Measurements from ENCODE around the gene CCDC102A. TPM values are rescaled to one million over a fixed set of nuclear protein-coding genes. Genes with fewer than 3 reads are reported as not detected.
"Not testable (repeated sequence)": the region's sequence is repeated elsewhere in the genome, so short reads cannot be mapped to it uniquely, and the experiment has no call there.

CCDC102A gene
- total RNA-seq: 10.5 TPM
- long read RNA-seq, transcript CCDC102A-201 (9 exons, 2,463 nt): major isoform, 107 of 145 reads
- long read RNA-seq, partial matches to known transcripts: 33 of 145 reads
- long read RNA-seq, other reads (novel, unspliced or antisense): 4 of 145 reads

DNA sequence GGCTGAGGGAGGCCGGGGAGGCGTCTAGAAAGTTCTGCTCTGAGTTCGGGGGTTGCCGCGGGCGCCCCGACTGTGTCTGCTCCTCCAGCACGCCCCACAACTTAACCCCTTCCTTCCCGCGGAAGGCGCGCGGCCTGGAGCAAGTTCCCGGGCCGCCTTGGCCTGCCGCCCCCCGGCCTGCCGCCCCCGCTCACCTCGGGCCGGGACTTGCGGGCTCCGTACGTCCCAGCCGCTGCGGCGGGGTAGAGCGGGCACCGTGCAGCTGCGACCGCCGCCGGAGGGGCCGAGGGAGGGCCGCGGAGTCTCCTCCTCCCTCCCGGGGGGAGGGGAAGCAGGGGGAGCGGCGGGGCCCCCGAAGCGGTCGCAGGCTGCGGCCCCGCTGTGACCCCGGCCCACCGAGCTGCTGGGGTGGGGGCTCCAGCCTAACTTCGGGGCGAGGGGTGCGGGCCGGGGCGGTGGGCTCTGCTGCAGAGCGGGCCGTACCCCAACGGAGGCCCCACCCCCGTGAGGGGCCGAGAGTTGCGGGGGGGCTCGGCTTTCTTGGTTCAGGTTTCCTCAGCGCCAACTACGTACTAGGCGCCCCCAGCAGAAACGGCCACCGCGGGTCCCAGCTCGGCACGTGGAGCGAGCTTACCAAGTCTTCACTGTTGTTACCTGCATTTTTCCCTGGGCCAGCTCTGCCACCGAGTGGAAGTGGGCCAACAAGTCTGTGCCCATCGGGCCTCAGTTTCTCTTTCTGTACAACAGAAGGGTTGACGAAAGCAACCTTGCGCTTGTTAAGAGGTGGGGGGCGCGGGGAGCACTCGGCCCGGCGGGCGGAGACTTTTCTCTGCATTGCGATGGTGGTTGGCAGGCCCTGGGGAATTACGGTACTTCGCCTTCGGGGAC, at the start of gene CCDC102A:
TSS of gene CCDC102A (minus strand) at position 266 of the 888 bp plus-strand sequence. CDS start 7,394 bp downstream, outside the sequence.
- intact Hi-C loops (cut with DNase I): no loop called here
- DNase-seq (no peak), ATAC-seq (ENCODE audit: poor library complexity) (peak; percentile 76)

DNA sequence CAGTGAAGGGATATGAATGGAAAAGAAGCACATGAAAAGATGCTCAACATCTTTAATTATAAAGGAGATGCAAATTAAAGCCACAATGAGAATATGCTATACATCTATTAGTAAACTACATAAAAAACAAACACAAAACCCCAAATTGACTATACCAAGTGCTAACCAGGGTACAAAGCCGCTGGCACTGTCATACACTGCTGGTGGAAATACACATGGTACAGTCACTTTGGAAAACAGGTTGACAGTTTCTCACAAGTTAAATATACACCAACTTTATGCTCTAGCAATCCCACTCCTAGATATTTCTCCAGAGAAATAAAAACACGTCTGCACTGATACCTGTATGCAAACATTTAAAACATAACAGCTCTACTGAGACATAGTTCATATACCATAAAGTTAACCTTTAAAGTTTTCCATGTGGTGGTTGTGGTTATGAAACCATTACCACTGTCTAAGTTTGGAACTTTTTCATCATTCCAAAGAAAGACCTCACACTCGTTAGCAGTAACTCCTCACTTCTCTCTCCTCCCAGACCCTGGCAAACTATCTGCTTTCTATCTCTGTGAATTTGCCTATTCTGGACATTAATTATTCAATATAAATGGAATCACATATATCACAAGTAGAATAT, 48.8 kb upstream of the CCDC102A start:
- intact Hi-C loops (cut with DNase I): no loop called here
- ATAC-seq (ENCODE audit: poor library complexity) (no peak), DNase-seq (no peak)

DNA sequence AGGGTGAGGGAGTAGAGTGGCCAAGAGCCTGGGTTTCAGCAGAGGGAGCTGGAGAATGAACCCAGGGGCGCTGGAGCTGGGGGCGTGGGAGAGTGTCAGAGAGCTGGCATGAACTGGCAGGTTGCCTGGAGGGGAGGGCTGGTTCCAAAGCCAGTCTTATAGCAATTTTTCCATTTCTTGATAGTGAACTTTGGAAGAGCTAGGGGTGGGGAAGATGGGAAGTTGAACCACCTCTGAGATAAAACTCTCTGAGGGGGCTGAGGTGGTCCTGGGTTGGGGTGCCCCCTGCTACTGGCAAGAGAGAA, 42.9 kb upstream of the CCDC102A start:
- no peak for ATAC-seq (ENCODE audit: poor library complexity)
- intact Hi-C loops (cut with DNase I): loop anchor here (5.0 kb wide), 1 partner anchor 143 kb away; no protein-coding TSS in a partner anchor
- no peak for DNase-seq

DNA sequence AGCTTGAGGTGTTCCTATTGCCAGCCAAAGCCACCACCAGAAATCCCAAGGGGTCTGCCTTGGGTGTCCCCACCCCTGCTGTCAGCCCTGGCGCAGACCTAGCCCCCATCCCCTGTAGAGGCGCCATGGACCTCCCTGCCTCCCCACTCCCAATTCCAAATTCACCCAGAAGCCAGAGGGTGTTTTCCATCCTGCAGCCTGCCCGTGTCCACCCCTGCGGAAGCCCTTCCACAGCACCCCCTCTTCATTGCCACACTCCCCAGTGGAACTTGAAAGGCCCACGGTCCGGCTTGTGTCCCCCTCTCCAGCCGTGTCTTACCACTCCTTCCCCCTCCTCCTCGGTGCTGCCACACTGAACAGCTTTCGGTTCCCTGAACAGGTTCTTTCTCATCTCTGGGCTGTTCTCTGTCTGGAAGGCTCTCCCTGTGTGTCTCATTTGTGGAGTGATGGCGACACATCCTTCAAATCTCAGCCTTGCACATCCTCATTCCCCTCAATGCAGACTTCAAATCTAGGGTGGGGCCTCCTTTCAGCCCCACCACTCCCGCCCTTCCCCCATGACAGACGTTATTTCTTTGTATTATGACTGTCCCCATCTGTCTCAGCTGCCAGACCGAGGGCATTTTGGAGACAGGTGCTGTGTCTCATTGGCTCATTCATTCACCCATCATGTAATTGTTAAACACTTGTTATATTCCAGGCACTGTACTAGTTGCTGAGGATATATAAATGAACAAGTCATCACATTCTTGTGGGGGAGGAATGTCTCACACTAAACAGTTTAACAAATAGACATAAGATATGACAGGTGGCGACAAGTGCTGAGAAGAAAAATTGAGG, 42.4 kb upstream of the CCDC102A start:
- ATAC-seq (ENCODE audit: poor library complexity): no peak
- DNase-seq: no peak
- intact Hi-C loops (cut with DNase I): loop anchor here (5.0 kb wide), 1 partner anchor 144 kb away; no protein-coding TSS in a partner anchor

DNA sequence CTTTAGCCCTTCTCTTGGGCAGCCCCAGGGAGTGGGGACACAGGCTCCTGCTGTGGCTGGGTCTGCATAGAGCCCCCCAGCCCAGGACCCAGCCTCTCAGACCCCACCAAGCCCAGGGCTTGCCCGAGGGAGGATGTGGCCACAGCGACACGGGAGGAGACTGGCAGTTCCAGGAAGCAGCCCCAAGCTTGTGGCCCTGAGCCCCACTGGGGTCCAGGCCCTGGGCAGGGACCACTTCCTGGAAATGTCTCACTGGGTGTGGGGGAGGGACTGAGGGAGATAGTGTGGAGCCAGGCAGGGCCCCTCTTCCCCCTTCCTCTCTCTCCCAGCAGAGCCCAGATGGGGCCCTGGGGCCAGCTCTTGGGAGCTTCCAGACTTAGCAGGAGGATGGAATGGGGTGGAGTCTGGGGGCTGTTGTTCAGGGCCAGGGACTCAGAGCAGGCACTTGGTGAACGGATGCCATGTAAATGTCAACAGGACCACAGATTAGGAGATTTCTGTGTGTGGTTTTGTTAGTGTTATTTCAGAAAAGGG, 41.4 kb upstream of the CCDC102A start:
- intact Hi-C loops (cut with DNase I): loop anchor here (5.0 kb wide), 1 partner anchor 145 kb away; no protein-coding TSS in a partner anchor
- ATAC-seq (ENCODE audit: poor library complexity) (no peak), DNase-seq (no peak)

DNA sequence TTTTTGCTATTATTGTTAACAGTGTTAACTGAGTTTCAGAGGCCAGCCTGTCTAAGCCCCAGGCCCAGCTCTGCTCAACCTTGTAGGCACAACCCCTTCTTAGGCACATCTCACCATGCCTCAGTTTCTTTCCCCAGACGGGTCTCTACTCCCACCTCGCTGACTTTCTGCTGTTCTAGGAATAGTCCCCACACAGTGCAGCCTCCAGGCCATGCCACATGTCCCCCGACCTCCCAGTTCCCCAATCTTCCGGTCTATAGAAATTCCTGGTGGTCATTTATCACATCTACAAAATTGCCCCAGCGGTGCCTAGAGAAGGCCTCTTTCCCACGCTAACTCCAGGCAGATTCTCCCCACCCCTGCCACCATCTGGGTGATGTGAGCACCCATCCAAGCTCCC, 40.8 kb upstream of the CCDC102A start:
- DNase-seq (no peak), ATAC-seq (ENCODE audit: poor library complexity) (no peak)
- intact Hi-C loops (cut with DNase I): loop anchor here (5.0 kb wide), 1 partner anchor 145 kb away; no protein-coding TSS in a partner anchor

DNA sequence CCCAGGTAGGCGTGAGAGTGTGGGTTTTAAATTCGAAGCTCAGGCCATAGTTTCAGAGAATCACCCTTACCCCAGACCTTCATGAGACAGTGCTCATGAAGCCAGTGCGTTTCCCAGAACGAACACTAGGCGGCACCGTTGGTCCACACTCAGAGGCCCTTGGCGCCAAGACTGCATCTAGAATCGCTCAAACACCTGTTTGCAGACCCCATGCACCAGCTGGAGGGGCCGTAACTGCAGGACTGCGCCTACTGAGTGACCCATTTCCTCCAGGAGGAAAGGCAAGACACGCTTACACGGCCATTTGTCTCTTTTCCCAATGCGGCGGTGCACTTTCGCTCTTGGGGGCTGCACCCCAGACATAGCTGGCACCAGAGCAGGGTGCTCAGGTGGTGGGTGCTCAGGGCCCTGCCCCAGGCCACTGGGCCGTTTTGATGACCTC, 40.1 kb upstream of the CCDC102A start:
- DNase-seq: peak; percentile 87
- intact Hi-C loops (cut with DNase I): loop anchor here (5.0 kb wide), 1 partner anchor 146 kb away; no protein-coding TSS in a partner anchor
- ATAC-seq (ENCODE audit: poor library complexity): peak; percentile 89

DNA sequence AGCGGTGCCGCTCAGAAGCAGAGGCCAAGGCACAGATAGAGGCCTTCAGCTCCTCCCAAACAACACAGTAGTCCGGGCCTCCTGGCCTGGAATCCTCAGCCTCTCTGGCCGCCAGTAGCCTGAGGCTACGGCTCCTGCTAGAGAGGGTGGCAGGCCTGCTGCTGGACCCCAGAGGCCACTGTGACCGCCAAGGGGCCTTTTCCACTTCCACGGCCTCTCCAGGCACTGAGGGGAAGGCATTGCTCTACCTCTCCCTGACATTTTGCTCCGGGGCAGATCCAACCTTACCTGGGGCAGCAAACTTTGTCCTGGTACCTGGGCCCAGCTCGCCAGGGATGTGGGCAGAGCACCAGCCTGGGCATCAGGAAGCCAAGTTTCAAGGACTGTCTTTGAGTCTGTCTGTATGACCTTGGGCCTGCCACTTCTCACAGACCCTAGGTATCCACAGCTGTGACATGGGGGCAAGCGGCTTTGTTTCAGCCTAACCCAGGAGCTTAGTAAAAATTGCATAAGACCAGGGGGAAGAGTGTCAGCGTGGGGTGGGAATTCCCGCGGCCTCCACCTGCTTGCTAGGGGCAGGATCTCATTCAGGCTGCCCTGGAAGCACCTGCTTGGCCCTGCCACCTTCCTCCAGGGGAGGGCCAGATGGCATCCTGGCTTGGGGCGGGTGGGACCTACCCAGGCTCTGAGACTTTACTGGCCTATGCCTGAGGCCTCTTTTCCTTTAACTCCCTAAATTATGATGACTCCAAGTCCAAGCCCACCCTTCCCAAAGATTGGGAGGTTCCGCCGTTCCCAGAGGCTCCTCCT, 39.3 kb upstream of the CCDC102A start:
- ATAC-seq (ENCODE audit: poor library complexity): no peak
- no peak for DNase-seq
- intact Hi-C loops (cut with DNase I): loop anchor here (5.0 kb wide), 1 partner anchor 147 kb away; no protein-coding TSS in a partner anchor

DNA sequence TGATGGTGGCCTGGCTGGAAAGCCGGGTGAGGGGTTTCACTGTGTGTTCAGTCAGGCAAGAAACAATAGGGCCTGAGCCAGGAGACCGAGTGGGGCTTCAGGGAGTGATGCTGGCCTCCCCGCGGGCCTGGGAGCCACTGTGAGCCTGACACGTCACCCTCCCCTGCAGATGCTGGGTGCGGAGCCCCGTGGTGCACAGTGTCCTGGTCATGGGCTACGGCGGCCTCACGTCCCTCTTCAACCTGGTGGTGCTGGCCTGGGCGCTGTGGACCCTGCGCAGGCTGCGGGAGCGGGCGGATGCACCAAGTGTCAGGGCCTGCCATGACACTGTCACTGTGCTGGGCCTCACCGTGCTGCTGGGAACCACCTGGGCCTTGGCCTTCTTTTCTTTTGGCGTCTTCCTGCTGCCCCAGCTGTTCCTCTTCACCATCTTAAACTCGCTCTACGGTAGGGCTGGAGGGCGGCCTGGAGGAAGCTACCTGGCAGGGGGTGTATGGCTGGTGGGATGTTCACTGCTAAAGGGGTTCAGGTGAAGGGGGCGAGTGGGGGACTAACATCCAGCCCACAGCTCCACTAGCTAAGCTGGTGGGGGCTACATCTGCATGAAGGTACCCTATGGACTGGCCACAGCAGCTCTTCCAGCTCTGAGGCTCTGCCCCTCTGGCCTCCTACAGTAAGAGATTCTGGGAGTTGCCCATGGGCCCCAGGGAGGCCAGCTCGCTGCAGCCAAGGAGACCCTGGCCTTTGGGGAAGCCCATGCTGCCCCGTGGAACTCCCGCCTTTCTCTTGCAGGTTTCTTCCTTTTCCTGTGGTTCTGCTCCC, 38.5 kb upstream of the CCDC102A start:
- no peak for DNase-seq
- ATAC-seq (ENCODE audit: poor library complexity): no peak

DNA sequence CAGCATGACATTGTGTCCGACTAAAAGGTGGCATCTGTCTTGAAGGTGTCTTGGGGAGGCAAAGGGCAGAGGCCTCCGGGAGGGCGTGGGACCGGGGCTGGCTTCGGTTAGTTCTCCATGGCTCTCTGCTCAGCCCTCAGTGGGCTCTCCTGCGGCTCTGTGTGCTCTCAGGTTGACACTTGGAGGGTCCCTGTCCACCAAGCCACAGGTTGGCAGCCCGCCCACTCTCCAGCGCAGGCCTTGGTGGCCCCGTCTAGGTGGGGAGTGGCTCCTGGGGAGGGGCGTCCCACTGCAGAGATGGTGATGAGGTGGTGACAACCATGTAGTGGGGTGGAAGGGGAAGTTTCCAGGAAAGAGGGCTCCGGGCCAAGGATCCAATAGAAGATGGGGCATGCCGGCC, 37.7 kb upstream of the CCDC102A start:
- intact Hi-C loops (cut with DNase I): no loop called here
- no peak for DNase-seq
- ATAC-seq (ENCODE audit: poor library complexity): no peak

More for the DNA sequence above, 38.5 kb upstream of the CCDC102A start:
- intact Hi-C loops (cut with DNase I): loop anchor here (5.0 kb wide), 1 partner anchor 147 kb away; no protein-coding TSS in a partner anchor

DNA sequence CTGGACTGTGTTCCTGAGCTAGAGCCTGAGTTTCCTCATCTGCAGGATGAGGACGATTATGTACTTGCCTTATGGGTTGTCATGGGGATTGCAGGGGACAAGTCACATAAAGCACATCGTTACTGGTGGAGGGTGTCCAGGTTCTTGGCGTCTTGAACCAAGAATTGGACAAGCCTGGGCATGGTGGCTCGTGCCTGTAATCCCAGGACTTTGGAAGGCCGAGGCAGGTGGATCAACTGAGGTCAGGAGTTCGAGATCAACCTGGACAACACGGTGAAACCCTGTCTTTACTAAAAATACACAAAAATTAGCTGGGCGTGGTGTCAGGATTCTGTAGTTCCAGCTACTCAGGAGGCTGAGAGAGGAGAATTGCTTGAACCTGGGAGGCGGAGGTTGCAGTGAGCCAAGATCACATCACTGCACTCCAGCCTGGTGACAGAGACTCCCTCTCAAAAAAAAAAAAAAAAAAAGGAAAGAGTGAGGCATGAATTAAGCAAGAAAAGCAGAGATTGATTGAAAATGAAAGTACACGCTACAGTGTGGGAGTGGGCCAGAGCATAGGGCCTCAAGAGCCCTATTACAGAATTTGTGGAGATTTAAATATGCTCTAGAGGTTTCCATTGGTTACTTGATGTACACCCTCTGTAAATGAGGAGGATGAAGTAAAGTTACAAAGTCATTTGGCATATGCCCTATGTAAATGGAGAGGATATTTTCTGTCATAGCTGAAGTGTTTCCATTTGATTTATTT, 36.8 kb upstream of the CCDC102A start:
- ATAC-seq (ENCODE audit: poor library complexity) (no peak), DNase-seq (no peak)
- intact Hi-C loops (cut with DNase I): no loop called here

DNA sequence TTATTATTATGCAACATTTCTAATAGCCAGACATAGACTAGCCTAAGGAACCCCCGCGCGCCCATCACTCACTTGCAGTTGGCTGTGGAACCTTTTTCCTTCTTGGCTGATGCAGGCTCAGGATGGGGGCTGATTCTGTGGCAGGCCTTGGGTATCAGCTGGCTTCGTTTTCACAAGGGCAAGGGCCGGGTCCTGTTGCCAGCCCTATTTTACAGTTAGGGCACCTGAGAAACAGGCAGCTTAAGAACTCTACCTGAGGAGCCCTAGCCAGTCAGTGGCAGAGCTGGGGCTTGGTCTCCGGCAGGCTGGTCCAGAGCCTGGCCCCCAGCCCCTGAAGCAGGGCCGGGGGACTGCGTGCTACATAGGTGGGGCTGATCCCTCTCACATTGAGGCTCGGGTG, 34.7 kb upstream of the CCDC102A start:
- no peak for ATAC-seq (ENCODE audit: poor library complexity)
- DNase-seq: no peak
- intact Hi-C loops (cut with DNase I): no loop called here

DNA sequence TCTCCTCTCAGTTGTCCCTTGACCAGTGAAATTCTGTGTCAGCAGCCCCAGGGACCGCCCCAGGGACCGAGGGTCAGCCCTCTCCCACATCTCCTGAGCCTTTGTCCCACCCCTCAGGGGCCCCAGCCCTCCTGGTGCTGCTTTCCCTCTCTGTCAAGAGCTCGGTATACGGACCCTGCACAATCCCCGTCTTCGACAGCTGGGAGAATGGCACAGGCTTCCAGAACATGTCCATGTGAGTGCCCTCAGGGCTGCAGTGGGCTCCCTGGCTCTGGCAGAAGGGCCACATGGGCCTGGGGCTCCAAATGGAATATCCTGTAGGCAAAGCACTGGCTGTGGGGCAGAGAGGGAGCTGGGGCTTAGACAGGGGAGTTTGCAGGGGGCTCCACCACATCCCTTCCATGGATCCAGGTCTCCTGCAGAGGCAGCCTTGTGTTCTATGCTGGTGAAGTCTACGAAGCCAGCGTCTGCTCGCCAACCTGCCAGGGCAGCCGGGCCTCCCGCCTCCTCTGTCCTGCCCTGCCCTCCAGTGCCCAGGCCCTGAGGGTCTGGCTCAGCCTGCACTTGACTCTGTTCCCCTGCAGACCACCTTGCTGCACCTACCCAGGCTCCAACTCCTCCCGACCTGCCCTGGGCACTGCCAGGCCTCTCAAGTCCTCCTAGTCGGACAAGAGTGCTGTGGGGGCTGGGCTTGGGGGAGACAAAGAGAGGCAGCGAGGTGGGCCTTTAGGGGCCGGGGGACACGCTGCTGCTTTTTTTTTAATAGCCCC, 34.1 kb upstream of the CCDC102A start:
- ATAC-seq (ENCODE audit: poor library complexity) (no peak), DNase-seq (no peak)
- intact Hi-C loops (cut with DNase I): no loop called here

DNA sequence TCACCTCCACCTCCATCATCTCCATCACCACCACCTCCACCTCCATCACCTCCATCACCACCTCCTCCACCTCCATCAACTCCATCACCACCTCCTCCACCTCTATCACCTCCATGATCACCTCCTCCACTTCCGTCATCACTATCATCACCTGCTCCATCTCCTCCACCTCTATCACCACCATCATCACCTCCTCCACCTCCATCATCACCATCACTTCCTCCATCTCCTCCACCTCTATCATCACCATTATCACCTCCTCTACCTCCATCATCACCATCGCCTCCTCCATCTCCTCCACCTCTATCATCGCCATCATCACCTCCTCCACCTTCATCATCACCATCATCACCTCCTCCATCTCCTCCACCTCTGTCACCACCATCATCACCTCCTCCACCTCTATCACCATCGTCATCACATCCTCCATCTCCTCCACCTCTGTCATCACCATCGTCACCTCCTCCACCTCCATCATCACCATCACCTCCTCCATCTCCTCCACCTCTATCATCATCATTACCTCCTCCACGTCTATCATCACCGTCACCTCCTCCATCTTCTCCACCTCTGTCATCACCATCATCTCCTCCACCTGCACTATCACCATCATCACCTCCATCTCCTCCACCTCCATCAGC, 33.1 kb upstream of the CCDC102A start:
- DNase-seq: no peak
- intact Hi-C loops (cut with DNase I): no loop called here
- ATAC-seq (ENCODE audit: poor library complexity): no peak

DNA sequence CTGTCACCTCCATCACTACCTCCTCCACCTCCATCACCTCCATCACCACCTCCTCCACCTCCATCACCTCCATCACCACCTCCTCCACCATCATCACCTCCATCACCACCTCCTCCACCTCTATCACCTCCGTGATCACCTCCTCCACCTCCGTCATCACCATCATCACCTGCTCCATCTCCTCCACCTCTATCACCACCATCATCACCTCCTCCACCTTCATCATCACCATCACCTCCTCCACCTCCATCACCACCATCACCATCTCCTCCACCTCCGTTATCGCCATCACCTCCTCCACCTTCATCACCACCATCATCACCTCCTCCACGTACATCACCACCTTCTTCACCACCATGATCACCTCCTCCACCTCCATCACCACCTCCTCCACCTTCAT, 32.4 kb upstream of the CCDC102A start:
- DNase-seq; intact Hi-C loops (cut with DNase I); ATAC-seq (ENCODE audit: poor library complexity): not testable (repeated sequence)
